ENCODE measurements around the gene TMEM128. TPM values are rescaled to one million over a fixed set of nuclear protein-coding genes. Genes with fewer than 3 reads are reported as not detected.

Gene TMEM128
- total RNA-seq (10 to 100 TPM; 11.1 to 23.5 (median 22.6) TPM), polyA plus RNA-seq (10 to 100 TPM; 20.8 to 33.0 (median 20.8) TPM)

- H3K27ac ChIP-seq: peak within 1 kb of the TSS; percentile 90 to 92 (median 92)
Observed at GRCh38 chr4:4248029-4248884, at the start of gene TMEM128. TMEM128 (minus strand) TSS chr4:4248223; CDS start chr4:4248202, 21 bp downstream.

GRCh38 chr4:4296283-4296846 is 48.3 kb upstream of the TMEM128 start:
- H3K4me1 ChIP-seq: peaks cover 0 to 9% (median 7%) of the 10 kb centered on the region in 4 donors
- peaks cover 0 to 8% (median 5%) of the 10 kb centered on the region in 4 donors for H3K36me3 ChIP-seq
- H3K27ac ChIP-seq: no peak overlapping the region
- no peak for DNase-seq
- no peaks in the 10 kb centered on the region for H3K9me3 ChIP-seq
- H3K4me3 ChIP-seq: no peak overlapping the region
- 94 to 97% methylated on average over 5 of the region's 5 CpGs for WGBS, 2 donors
- H3K27me3 ChIP-seq: no peaks in the 10 kb centered on the region
- intact Hi-C loops (cut with DNase I): no loop called here
- TF ChIP-seq POLR2A (IDR thresholded peaks at IDR 0.05): no peak
- no peak for TF ChIP-seq CTCF (IDR thresholded peaks at IDR 0.05)
- TF ChIP-seq EP300 (IDR thresholded peaks at IDR 0.05): no peak
- no peak for TF ChIP-seq POLR2AphosphoS5 (IDR thresholded peaks at IDR 0.05)

More at GRCh38 chr4:4248029-4248884, at the start of gene TMEM128:
- peak; percentile 82 to 94 (median 88) for TF ChIP-seq POLR2AphosphoS5 (IDR thresholded peaks at IDR 0.05)
- peak in 1 of 4 donors; percentile 29 for TF ChIP-seq EP300 (IDR thresholded peaks at IDR 0.05)
- TF ChIP-seq POLR2A (IDR thresholded peaks at IDR 0.05): peak; percentile 71
- peak in 2 of 4 experiments; percentile 29 to 33 for TF ChIP-seq CTCF (IDR thresholded peaks at IDR 0.05)
- peak within 1 kb of the TSS; percentile 58 to 86 (median 73) for H3K4me3 ChIP-seq
- DNase-seq: peak; percentile 96
- intact Hi-C loops (cut with DNase I): loop anchor here (2.0 to 5.0 kb wide), 3 partner anchors 44 to 295 kb away; partner anchors contain the start of genes LYAR, STX18 and ZBTB49
- peaks cover 0 to 26% (median 24%) of the 10 kb centered on the region in 4 donors for H3K4me1 ChIP-seq
- no peaks in the 10 kb centered on the region for H3K9me3 ChIP-seq
- H3K36me3 ChIP-seq: peaks cover 8 to 29% (median 20%) of the 10 kb centered on the region in 4 donors
- WGBS, 2 donors: 0 to 2% methylated on average over 62 of the region's 62 CpGs
- H3K27me3 ChIP-seq: no peaks in the 10 kb centered on the region

- H3K36me3 ChIP-seq: peaks cover 0 to 8% (median 0%) of the 10 kb centered on the region in 4 donors
- H3K27me3 ChIP-seq: no peaks in the 10 kb centered on the region
- H3K4me1 ChIP-seq: peaks cover 0 to 32% (median 28%) of the 10 kb centered on the region in 4 donors
- intact Hi-C loops (cut with DNase I): loop anchor here (5.0 kb wide), 1 partner anchor 46 kb away; the partner anchor contains the start of gene TMEM128
- DNase-seq: no peak
- TF ChIP-seq CTCF (IDR thresholded peaks at IDR 0.05) (no peak), EP300 (IDR thresholded peaks at IDR 0.05) (no peak), POLR2AphosphoS5 (IDR thresholded peaks at IDR 0.05) (no peak), POLR2A (IDR thresholded peaks at IDR 0.05) (no peak)
- H3K4me3 ChIP-seq: no peak overlapping the region
- no peak overlapping the region for H3K27ac ChIP-seq
- WGBS, 2 donors: 96 to 97% methylated on average over 3 of the region's 3 CpGs
- no peaks in the 10 kb centered on the region for H3K9me3 ChIP-seq
Observed at GRCh38 chr4:4293279-4293678, 45.3 kb upstream of the TMEM128 start.

- Histone ChIP-seq H3K4me1 (peaks cover 0 to 32% (median 28%) of the 10 kb centered on the region in 4 donors), H3K36me3 (peaks cover 0 to 12% (median 4%) of the 10 kb centered on the region in 4 donors), H3K9me3 (no peaks in the 10 kb centered on the region), H3K27me3 (no peaks in the 10 kb centered on the region), H3K27ac (peak within 1 kb of the TSS; percentile 81 to 88 (median 82)), H3K4me3 (peak within 1 kb of the TSS; percentile 78 to 95 (median 88))
- 0 to 1% methylated on average over 77 of the region's 77 CpGs for WGBS, 2 donors
- intact Hi-C loops (cut with DNase I): loop anchor here (5.0 kb wide), 1 partner anchor 43 kb away; the partner anchor contains the start of gene TMEM128
- TF ChIP-seq POLR2AphosphoS5 (IDR thresholded peaks at IDR 0.05) (peak; percentile 83 to 91 (median 88)), EP300 (IDR thresholded peaks at IDR 0.05) (no peak), CTCF (IDR thresholded peaks at IDR 0.05) (no peak), POLR2A (IDR thresholded peaks at IDR 0.05) (peak; percentile 26 to 67)
- DNase-seq: peak; percentile 96
Observed at GRCh38 chr4:4289941-4290850, 42.2 kb upstream of the TMEM128 start, which contains the start of the genes LYAR and ZBTB49. LYAR (minus strand) TSS chr4:4290154; CDS start chr4:4283742, 6,412 bp downstream. ZBTB49 (plus strand) TSS chr4:4290251; CDS start chr4:4299946, 9,695 bp downstream.
